Measurements from ENCODE around the gene BIRC2. TPM values are rescaled to one million over a fixed set of nuclear protein-coding genes. Genes with fewer than 3 reads are reported as not detected.

The BIRC2 gene
- total and polyA plus RNA-seq, 2 experiments from 2014 or later, result 15.3 to 25.2 TPM

- Histone ChIP-seq H3K9me2 (ENCODE audit: insufficient read depth) (no peaks in the 10 kb centered on the region), H3K36me3 (ENCODE audit: insufficient read depth) (no peaks in the 10 kb centered on the region; the same call in 1 of the 2 replicates), H3K79me2 (replicated peaks; ENCODE audit: insufficient read depth) (peaks cover 12% of the 10 kb centered on the region; the same call in 1 of the 2 replicates), H2AFZ (no peak overlapping the region), H3K4me2 (no peak overlapping the region), H4K20me1 (replicated peaks; ENCODE audit: insufficient read depth) (peaks cover 8% of the 10 kb centered on the region; the same call in 1 of the 2 replicates), H3K4me3 (no peak overlapping the region), H3K27me3 (ENCODE audit: insufficient read depth) (no peaks in the 10 kb centered on the region), H3K27ac (ENCODE audit: low read depth) (no peak overlapping the region), H3K4me1 (ENCODE audit: insufficient read depth) (no peaks in the 10 kb centered on the region), H3F3A (replicated peaks; ENCODE audit: low read depth) (no peaks in the 10 kb centered on the region)
- H3K36me3 Mint-ChIP-seq (ENCODE audit: low read depth), result peaks cover 18% of the 10 kb centered on the region; the same call in 2 of the 3 replicates
- ATAC-seq (no peak), DNase-seq (ENCODE audit: low spot score) (no peak)
- H3K4me1 Mint-ChIP-seq, result peaks cover 2% of the 10 kb centered on the region
- H3K27me3 Mint-ChIP-seq (ENCODE audit: insufficient read depth, low read depth, poor library complexity), result peaks cover 4% of the 10 kb centered on the region
- no peak for TF ChIP-seq EZH2phosphoT487 (IDR thresholded peaks at IDR 0.05; ENCODE audit: unreplicated experiment)
- no peak for TF ChIP-seq CREB1 (CRISPR knock-in tag; IDR thresholded peaks at IDR 0.05; ENCODE audit: low read depth)
- no peak for TF ChIP-seq REST (IDR thresholded peaks at IDR 0.05; ENCODE audit: unreplicated experiment)
- no peak for TF ChIP-seq NANOG (IDR thresholded peaks at IDR 0.05; ENCODE audit: borderline replicate concordance)
- TF ChIP-seq ZNF331 (CRISPR knock-in tag; IDR thresholded peaks at IDR 0.05; ENCODE audit: low read depth), result no peak
- TF ChIP-seq ZNF114 (CRISPR knock-in tag; IDR thresholded peaks at IDR 0.05), result no peak
- TF ChIP-seq CTCF (conservative IDR thresholded peaks at IDR 0.05; ENCODE audit: low read depth in 2 of 2), result no peak
- TF ChIP-seq POLR2AphosphoS5 (IDR thresholded peaks at IDR 0.05; ENCODE audit: low read depth), result no peak
- no peak for TF ChIP-seq JUNB (IDR thresholded peaks at IDR 0.05; ENCODE audit: unreplicated experiment)
- no peak for TF ChIP-seq ZNF462 (CRISPR knock-in tag; IDR thresholded peaks at IDR 0.05)
- TF ChIP-seq EZH2 (IDR thresholded peaks at IDR 0.05; ENCODE audit: low read depth, unreplicated experiment), result no peak
- TF ChIP-seq STAT1 (IDR thresholded peaks at IDR 0.05; ENCODE audit: unreplicated experiment), result no peak
- no peak for TF ChIP-seq ETS1 (IDR thresholded peaks at IDR 0.05)
- H3K27ac Mint-ChIP-seq, result no peak overlapping the region
- H3K9me3 Mint-ChIP-seq, result no peaks in the 10 kb centered on the region
- H3K4me3 Mint-ChIP-seq, result no peak overlapping the region
These were observed 55.5 kb downstream of the BIRC2 start for GRCh38 chr11:102402548-102402947.

Data from GM23338 (cell line).